Activated naive CD8-positive, alpha-beta T cell treated with anti-CD3 and anti-CD28 coated beads for 36 hours (primary cell): ENCODE data around the gene SMIM13. TPM values are rescaled to one million over a fixed set of nuclear protein-coding genes. Genes with fewer than 3 reads are reported as not detected.
A peak's percentile ranks its signal among the peaks of the same experiment; 100 is the strongest.

ENCODE experiments used
- DNase-seq: peaks from one replicate; pipeline ENCODE4 v3.0.0; 2021
- H3K27ac Mint-ChIP-seq: one replicate; pipeline ENCODE4 v1.8.0; 2022; ENCODE audit warnings: mild to moderate bottlenecking, moderate library complexity, mixed read lengths
- H3K27me3 Mint-ChIP-seq: one replicate; pipeline ENCODE4 v1.8.0; 2022; ENCODE audit warnings: mild to moderate bottlenecking, mixed read lengths
- H3K36me3 Mint-ChIP-seq: one replicate; pipeline ENCODE4 v1.8.0; 2021; ENCODE audit warnings: mild to moderate bottlenecking, mixed read lengths
- H3K4me1 Mint-ChIP-seq: one replicate; pipeline ENCODE4 v1.8.0; 2021; ENCODE audit warnings: mixed read lengths
- H3K4me3 Mint-ChIP-seq: one replicate; pipeline ENCODE4 v1.8.0; 2022; ENCODE audit warnings: mild to moderate bottlenecking, moderate library complexity, mixed read lengths
- H3K9me3 Mint-ChIP-seq: one replicate; pipeline ENCODE4 v1.8.0; 2022; ENCODE audit warnings: mixed read lengths
- total RNA-seq, 2 experiments: library from RNA; stranded (reverse); gene quantifications; one replicate each; pipeline ENCODE4 v1.2.3, GENCODE V29; 2021

SMIM13 gene
- total RNA-seq, 2 experiments from 2014 or later: 15.2 to 15.9 TPM

DNA sequence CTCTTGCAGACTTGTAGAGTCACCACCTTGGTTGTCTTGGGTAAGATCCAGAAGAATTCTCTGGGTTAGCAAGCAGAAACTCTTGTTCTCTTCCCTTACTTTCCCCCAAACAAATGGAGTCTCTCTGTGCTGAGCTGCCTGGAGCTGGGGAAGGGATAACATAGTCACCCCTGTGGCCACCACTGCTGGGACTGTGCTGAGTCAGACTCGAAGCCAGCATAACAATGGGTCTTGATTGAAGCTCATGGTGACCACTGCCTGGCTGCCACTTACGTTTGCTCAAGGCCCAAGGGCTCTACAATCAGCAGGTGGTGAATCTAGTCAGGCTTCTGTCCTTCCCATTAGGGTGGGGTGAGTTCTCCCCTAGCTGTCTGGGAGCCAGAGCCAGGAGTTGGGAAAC, 33.2 kb downstream of the SMIM13 start:
- H3K27ac Mint-ChIP-seq: peak overlapping the region; percentile 2
- no peaks in the 10 kb centered on the region for H3K27me3 Mint-ChIP-seq
- peaks cover 22% of the 10 kb centered on the region for H3K36me3 Mint-ChIP-seq
- peaks cover 19% of the 10 kb centered on the region for H3K4me1 Mint-ChIP-seq
- no peak overlapping the region for H3K4me3 Mint-ChIP-seq
- DNase-seq: no peak
- H3K9me3 Mint-ChIP-seq: no peaks in the 10 kb centered on the region

DNA sequence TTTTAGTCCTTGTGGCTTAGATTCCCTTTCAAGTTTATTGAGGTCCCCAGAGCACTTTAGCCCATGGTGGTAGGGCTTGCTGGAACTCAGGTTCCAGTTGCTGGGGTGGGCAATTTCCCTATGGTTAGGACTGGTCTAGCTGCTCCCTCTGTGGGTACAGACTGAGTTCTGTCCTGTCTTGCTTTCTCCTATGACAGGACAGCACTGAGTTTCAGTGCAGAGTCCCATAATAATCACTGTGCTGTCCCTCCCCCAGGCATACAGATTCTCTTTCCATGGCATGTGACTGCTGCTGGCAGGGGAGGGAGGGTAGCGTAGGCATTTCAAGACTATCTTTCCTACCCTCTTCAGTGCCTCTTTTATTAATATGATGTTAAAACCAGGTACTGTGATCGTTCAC, 35.0 kb downstream of the SMIM13 start:
- DNase-seq: no peak
- peaks cover 20% of the 10 kb centered on the region for H3K36me3 Mint-ChIP-seq
- H3K27ac Mint-ChIP-seq: no peak overlapping the region
- no peaks in the 10 kb centered on the region for H3K9me3 Mint-ChIP-seq
- no peaks in the 10 kb centered on the region for H3K27me3 Mint-ChIP-seq
- H3K4me3 Mint-ChIP-seq: no peak overlapping the region
- H3K4me1 Mint-ChIP-seq: peaks cover 10% of the 10 kb centered on the region

DNA sequence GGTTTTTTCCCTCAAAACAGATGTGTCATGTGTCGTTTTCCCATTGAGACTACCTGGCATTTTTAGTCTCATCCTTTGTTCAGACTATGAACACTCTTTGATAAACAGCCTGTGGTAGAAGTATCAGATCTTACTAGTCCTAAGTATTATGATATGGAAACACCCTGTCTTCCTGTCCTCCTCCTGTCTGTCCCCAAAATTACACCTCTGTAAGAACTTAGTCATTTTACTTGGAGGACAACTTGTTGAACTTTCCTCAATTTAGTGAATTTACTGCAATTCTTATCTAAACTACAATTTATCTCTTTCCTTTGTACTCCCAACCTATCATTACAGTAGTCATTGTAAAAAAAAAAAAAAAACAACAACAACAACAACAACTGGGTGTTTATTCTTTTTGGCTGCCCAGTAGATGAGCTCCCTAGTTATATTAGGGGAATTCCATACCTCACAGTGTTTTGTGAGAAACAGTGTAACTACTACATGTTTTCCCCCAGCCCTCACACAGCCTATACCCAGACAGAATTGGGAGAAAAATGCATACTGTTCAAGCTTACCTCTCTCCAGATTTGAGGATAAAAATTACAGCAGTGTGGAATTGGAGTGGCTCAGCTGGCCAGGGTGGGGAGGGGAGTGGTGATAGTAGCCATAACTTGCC, 36.4 kb downstream of the SMIM13 start:
- Mint-ChIP-seq H3K27me3 (no peaks in the 10 kb centered on the region), H3K4me1 (peaks cover 10% of the 10 kb centered on the region), H3K9me3 (no peaks in the 10 kb centered on the region), H3K36me3 (peaks cover 25% of the 10 kb centered on the region), H3K4me3 (no peak overlapping the region), H3K27ac (no peak overlapping the region)
- no peak for DNase-seq

DNA sequence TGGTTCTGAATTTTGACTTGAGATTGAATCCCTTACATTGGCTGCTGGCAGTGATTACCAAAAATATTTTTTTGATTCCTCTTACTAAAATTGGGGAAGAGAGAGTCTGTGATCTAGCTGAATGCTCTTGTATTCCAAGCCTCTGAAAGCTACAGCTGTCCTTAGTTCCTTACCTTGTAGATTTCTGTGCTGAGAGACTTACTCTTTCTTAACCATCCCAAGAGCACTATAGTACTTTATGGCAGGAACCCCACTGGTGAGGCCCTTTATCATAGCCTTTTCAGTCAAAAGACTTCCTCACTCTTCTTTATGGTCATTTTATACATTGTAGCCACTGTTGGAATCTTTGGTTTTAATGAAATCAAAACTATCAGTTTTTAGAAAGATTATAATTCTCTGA, 37.0 kb downstream of the SMIM13 start:
- peaks cover 10% of the 10 kb centered on the region for H3K4me1 Mint-ChIP-seq
- H3K4me3 Mint-ChIP-seq: no peak overlapping the region
- no peaks in the 10 kb centered on the region for H3K27me3 Mint-ChIP-seq
- H3K9me3 Mint-ChIP-seq: no peaks in the 10 kb centered on the region
- peaks cover 26% of the 10 kb centered on the region for H3K36me3 Mint-ChIP-seq
- no peak overlapping the region for H3K27ac Mint-ChIP-seq
- DNase-seq: no peak

DNA sequence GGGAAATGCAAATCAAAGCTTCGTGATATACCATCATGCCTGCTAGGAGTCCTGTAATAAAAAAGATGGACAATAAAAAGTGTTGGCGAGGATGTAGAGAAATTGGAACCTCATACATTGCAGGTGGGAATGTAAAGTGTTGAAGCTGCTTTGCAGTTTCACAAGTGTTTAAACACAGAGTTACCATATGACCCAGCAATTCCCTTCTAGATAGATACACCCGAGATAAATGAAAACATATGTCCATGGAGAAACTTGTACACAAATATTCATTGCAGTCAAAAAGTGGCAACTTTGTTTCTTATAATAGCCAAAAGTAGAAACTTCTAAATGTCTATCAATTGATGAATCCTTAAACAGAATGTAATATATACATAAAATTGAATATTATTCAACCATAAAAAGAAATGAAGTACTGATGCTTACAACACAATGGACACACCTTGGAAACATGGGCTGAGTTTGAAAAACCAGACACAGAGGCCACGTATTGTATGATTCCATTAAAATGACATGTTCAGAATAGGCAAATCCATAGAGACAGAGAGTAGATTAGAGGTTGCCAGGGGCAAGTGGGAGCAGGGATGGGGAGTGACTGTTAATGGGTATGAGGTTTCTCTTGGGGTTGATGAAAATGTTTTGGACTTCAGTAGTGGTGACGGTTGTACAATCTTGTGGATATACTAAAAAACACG, 38.7 kb downstream of the SMIM13 start:
- Mint-ChIP-seq H3K4me1 (peaks cover 10% of the 10 kb centered on the region), H3K27ac (no peak overlapping the region), H3K27me3 (no peaks in the 10 kb centered on the region), H3K36me3 (peaks cover 17% of the 10 kb centered on the region), H3K9me3 (no peaks in the 10 kb centered on the region), H3K4me3 (no peak overlapping the region)
- no peak for DNase-seq

DNA sequence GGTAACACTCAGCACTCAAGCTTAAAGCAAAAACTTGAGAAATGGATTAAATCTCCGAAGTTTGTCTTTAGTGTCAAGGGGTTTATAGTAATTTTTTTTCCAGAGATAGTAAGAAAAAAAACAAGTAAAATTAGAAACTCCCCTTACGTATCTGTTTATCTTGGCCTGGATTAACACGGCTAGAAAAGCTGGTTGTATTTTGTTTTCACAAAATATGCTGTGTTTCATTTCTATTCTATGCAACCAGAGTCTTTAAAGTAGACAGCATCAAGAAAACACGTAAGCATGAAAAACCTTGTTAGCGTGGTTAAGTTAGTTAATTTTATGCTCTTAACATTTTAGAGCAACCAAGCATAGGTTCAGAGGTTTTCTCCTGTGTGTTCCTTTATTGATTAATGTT, 39.6 kb downstream of the SMIM13 start:
- Mint-ChIP-seq H3K4me1 (peaks cover 10% of the 10 kb centered on the region), H3K9me3 (no peaks in the 10 kb centered on the region), H3K36me3 (peaks cover 15% of the 10 kb centered on the region), H3K27ac (no peak overlapping the region), H3K4me3 (no peak overlapping the region), H3K27me3 (no peaks in the 10 kb centered on the region)
- DNase-seq: no peak

DNA sequence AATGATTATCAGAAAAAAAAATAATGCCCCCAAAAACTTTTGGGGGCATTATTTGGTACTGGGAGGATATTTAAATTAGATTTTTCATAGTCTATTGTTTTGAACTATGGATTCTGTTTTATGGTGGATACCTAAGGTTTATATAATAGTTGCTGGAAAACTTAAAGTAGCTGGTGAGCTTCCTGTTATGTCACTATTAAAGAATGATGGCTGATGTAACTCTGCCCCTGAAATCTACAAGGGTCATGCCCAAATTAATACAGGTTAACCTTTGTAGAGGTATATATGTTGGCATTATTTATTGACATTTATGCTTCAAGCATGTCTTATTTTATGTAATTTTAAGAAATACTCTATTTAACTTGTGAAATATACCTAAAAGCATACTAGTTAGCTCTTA, 43.2 kb downstream of the SMIM13 start:
- Mint-ChIP-seq H3K27ac (no peak overlapping the region), H3K9me3 (no peaks in the 10 kb centered on the region), H3K27me3 (no peaks in the 10 kb centered on the region), H3K4me3 (no peak overlapping the region), H3K36me3 (peaks cover 16% of the 10 kb centered on the region), H3K4me1 (peaks cover 18% of the 10 kb centered on the region)
- no peak for DNase-seq

DNA sequence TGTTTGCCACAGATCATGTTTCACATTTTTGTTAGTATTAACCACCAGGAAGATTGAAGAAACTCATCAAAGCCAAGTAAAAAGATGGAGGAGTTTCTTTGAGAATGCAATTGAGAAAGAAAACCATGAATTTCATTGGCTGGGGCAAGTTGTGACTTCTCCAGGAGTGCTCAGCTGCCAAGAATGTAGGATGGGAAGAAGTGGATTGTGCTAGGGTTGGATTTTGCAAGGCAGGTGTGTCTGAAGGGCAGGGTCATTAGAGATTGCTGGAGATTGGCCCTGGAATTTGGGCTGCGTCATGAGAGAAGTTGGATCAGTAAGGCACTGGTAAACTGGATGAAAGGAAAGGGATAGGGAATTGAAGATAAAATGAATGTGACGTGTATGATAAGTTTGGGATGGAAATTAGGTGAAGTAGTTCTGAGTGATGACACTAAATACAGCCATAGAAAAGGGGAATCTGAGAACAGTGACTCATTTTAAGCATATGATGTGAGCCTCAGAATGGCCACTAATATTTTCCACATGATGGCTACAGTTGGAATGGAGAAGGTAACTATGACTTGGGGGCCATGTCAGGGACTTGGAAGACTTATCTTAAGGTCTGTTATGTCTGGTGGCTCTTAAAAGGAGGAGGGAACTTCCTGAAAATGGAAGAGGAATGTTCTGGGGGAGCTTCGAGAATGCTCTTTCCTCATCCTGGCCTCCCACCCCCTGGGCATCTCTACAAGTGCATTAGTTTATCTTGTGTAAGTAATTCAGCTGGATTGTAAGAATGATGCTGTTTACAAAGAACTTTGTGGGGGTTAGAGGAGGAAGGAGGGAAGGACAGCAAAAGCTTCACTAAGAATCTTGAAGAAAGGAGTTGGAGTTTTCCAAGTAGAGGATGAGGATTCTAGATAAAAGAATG, 45.7 kb downstream of the SMIM13 start:
- H3K27me3 Mint-ChIP-seq: no peaks in the 10 kb centered on the region
- H3K4me1 Mint-ChIP-seq: peaks cover 18% of the 10 kb centered on the region
- H3K36me3 Mint-ChIP-seq: peaks cover 15% of the 10 kb centered on the region
- peak overlapping the region; percentile 69 for H3K27ac Mint-ChIP-seq
- no peak overlapping the region for H3K4me3 Mint-ChIP-seq
- H3K9me3 Mint-ChIP-seq: no peaks in the 10 kb centered on the region
- DNase-seq: no peak

DNA sequence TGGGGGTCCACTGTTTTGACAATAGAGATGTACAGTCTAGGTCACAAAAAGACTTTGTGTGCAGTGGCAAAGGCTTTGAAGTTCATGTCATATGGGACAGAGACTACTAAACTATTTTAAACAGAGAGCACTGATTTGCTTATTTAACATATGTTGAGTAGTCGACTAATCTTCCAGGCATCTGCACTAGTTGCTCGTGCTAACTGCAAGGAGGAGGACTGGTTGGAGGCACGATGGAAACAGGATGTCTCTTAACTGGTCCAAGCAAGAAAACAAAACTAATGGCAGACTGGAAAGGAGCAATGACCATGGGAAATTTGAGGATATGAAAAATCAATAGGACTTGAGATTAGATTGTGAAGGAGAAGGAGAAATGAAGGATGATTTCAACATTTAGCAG, 46.4 kb downstream of the SMIM13 start:
- H3K4me1 Mint-ChIP-seq: peaks cover 20% of the 10 kb centered on the region
- no peaks in the 10 kb centered on the region for H3K9me3 Mint-ChIP-seq
- no peak overlapping the region for H3K4me3 Mint-ChIP-seq
- H3K27me3 Mint-ChIP-seq: no peaks in the 10 kb centered on the region
- no peak overlapping the region for H3K27ac Mint-ChIP-seq
- H3K36me3 Mint-ChIP-seq: peaks cover 9% of the 10 kb centered on the region
- no peak for DNase-seq

DNA sequence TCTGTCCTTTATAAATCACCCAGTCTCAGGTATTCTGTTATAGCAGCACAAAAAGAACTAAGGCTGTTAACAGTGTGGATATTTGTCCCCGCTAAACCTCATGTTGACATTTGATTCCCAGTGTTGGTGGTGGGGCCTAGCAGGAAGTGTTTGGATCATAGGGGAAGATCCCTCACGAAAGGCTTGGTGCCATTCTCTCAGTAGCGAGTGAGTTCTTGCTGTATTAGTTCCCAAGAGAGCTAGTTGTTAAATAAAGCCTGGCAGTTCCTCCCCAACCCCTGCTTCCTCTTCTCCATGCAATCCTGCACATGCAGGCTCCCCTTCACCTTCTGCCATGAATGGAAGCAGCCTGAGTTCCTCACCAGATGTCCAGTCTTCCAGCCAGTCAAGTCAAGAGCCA, 47.7 kb downstream of the SMIM13 start:
- H3K27me3 Mint-ChIP-seq: no peaks in the 10 kb centered on the region
- DNase-seq: no peak
- H3K4me3 Mint-ChIP-seq: no peak overlapping the region

DNA sequence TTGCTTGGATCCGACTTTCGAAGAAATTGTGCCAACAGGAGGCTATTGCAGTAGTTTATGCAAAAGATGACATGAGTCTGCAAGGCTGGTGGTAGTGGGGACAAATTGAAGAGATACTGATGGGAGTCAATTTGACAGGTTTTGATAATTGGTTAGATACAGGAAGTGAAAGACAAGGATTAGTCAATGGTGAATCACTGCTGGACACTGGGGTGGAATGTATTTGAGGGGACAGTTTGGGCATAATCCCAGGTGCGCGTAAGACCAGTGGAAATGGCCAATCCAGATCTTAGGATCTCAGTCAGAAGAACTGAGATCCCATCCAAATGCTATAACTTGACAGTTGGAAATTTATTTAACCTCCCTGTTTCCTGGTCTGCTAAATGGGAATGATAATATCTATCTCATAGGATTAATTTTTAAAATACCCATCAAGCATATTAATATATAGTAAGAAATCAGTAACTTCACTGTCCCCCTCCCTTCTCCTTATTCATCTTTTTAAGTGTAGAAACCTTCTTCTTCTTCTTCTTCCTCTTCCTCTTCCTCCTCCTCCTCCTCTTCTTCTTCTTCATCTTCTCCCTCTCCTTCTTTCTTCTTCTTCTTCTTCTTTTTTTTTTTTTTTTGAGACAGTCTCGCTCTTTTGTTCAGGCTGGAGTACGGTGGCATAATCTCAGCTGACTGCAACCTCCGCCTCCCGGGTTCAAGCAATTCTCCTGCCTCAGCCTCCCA, 48.8 kb downstream of the SMIM13 start:
- no peak for DNase-seq
- Mint-ChIP-seq H3K27ac (no peak overlapping the region), H3K4me1 (peaks cover 20% of the 10 kb centered on the region), H3K27me3 (no peaks in the 10 kb centered on the region), H3K9me3 (no peaks in the 10 kb centered on the region), H3K4me3 (no peak overlapping the region), H3K36me3 (peaks cover 3% of the 10 kb centered on the region)

More for the DNA sequence above, 47.7 kb downstream of the SMIM13 start:
- Mint-ChIP-seq H3K4me1 (peaks cover 20% of the 10 kb centered on the region), H3K36me3 (peaks cover 3% of the 10 kb centered on the region), H3K9me3 (no peaks in the 10 kb centered on the region), H3K27ac (no peak overlapping the region)

DNA sequence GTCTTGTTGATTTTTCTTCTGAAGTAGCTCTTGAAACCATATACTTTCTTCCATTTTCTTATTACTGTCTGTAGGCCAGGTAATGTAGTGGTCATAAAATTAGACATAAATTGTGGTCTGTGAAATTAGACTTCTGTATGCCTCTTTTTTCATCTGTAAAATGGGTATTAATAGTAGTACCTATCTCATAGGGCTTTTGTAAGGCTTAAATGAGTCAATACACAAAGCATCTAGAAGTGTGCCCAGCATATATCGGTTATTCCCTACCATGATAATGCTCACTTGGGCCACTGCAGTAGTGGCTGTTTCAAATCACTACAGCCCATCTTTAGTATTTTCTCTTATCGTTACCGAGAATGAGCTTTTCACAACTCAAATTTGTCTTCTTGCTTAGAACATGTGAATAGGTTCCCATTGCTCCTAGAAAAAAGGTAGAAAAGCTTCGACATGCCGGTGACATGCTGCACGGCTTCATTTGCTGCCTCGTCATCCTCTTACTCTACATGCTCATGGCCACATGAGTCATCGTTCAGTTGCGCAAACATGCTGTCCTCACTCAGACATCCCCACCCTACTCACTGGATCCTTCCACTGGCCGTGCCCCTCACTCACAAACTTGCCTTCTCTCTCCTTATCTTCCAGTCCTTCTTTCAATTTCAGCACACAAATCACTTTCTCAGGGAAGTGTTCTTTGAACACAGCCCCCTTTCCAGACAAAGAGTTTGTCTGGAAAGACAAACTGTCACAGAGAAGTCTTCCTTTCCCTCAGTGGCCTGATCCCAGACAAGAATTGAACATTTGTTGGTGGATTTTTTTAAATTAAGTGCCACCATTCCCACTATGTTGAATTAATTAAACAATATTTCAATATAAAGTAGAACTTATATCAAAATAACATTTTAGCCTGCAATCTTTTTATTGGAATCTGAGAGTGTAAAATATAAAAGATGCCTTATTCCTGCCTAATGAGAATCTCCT, 50.0 kb downstream of the SMIM13 start:
- Mint-ChIP-seq H3K4me3 (no peak overlapping the region), H3K4me1 (peaks cover 17% of the 10 kb centered on the region), H3K9me3 (no peaks in the 10 kb centered on the region), H3K27ac (no peak overlapping the region), H3K36me3 (peaks cover 3% of the 10 kb centered on the region), H3K27me3 (no peaks in the 10 kb centered on the region)
- no peak for DNase-seq

DNA sequence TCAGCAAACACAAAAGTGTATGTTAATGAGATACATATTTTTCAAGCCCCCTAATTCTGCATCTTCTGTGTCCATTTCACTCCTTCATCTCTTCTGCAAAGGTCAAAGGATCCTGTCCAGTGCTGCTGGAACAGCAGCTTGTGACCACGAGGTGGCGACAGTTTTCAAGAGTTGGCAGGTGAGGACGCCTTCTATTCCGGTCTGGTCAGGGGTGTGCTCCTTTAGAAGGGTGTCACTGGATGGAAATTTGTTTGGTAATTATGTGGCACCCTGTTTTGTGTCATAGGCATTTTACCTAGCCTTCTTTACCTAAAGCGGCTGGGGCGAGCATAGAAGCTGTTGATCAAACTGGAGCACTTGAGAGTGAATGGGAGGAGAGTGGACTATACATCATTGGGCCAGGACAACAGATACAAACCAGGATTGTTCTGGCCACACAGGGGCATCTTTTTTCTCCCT, 50.8 kb downstream of the SMIM13 start:
- Mint-ChIP-seq H3K27me3 (no peaks in the 10 kb centered on the region), H3K4me3 (no peak overlapping the region), H3K36me3 (peaks cover 3% of the 10 kb centered on the region), H3K9me3 (no peaks in the 10 kb centered on the region), H3K27ac (no peak overlapping the region), H3K4me1 (peaks cover 10% of the 10 kb centered on the region)
- DNase-seq: peak; percentile 67
